ENCODE data around the gene NSG1.

DNA sequence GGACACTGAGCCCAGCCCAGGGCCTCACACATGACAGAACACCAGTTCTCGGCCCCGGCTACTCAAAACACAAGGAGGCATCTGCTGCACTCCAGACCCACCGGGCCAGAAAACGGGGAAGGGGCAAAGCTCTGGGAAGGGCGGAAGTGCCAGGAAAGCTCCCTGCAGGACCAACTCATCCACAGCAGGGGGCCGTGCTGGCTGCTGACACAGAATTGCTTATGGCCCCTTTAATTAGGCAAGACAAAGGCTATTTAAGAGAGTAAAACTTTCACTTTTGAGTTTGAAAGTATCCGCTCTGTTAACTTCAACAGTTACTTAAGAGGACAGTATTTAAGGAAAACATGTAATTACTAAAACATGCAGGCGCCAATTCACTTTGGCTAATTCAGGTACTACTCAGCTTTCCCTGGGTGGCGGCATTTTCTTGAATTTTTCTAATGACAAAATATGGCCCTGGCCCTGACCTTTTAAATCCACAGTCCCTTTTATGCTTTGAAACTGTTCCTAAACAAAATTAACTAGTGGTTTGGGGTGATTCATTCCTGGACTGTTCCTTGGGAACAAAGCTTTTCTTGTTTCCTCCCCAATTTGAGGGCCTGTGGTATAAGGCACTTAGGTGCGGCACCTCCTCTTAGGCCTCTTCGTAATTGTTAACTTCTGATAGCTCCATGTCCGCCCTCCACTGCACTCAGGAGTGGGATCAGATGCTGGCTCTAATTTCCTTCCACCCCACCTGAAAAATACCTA, 40.4 kb downstream of the NSG1 start:
- TF ChIP-seq CTCF (IDR thresholded peaks at IDR 0.05; ENCODE audit: low read depth, low read length, poor library complexity, severe bottlenecking) (no peak), EZH2phosphoT487 (IDR thresholded peaks at IDR 0.05; ENCODE audit: borderline replicate concordance, low read length) (no peak)

All from DOHH2 (cell line).